ENCODE results near the gene PILRA. TPM values are rescaled to one million over a fixed set of nuclear protein-coding genes. Genes with fewer than 3 reads are reported as not detected.

PILRA gene
- total RNA-seq, 1 donor from 2014 or later = 36.9 TPM

- ATAC-seq = no peak
- no peak for TF ChIP-seq CTCF (IDR thresholded peaks at IDR 0.05)
- intact Hi-C loops (cut with DNase I) = no loop called here
- Histone ChIP-seq H3K36me3 (no peaks in the 10 kb centered on the region), H3K4me1 (no peaks in the 10 kb centered on the region), H3K27ac (no peak overlapping the region), H3K27me3 (no peaks in the 10 kb centered on the region), H3K9me3 (no peaks in the 10 kb centered on the region), H3K4me3 (no peak overlapping the region)
- no peak for DNase-seq
Observed at GRCh38 chr7:100394077-100394476, 20.8 kb downstream of the PILRA start.

GRCh38 chr7:100396421-100396982, 23.2 kb downstream of the PILRA start:
- intact Hi-C loops (cut with DNase I) = no loop called here
- ATAC-seq = peak; percentile 78
- no peak for DNase-seq
- H3K4me1 ChIP-seq = no peaks in the 10 kb centered on the region
- H3K9me3 ChIP-seq = no peaks in the 10 kb centered on the region
- H3K4me3 ChIP-seq = no peak overlapping the region
- TF ChIP-seq CTCF (IDR thresholded peaks at IDR 0.05) = no peak
- H3K36me3 ChIP-seq = no peaks in the 10 kb centered on the region
- no peaks in the 10 kb centered on the region for H3K27me3 ChIP-seq
- no peak overlapping the region for H3K27ac ChIP-seq

- ATAC-seq = peak; percentile 38
- no peak overlapping the region for H3K27ac ChIP-seq
- intact Hi-C loops (cut with DNase I) = no loop called here
- no peak for TF ChIP-seq CTCF (IDR thresholded peaks at IDR 0.05)
- no peaks in the 10 kb centered on the region for H3K4me1 ChIP-seq
- no peaks in the 10 kb centered on the region for H3K9me3 ChIP-seq
- no peaks in the 10 kb centered on the region for H3K36me3 ChIP-seq
- H3K27me3 ChIP-seq = no peaks in the 10 kb centered on the region
- no peak overlapping the region for H3K4me3 ChIP-seq
- DNase-seq = no peak
Observed at GRCh38 chr7:100397315-100398081, 24.2 kb downstream of the PILRA start.

- intact Hi-C loops (cut with DNase I) = no loop called here
- DNase-seq (no peak), ATAC-seq (no peak)
- Histone ChIP-seq H3K36me3 (no peaks in the 10 kb centered on the region), H3K27ac (no peak overlapping the region), H3K27me3 (no peaks in the 10 kb centered on the region), H3K4me3 (no peak overlapping the region), H3K9me3 (no peaks in the 10 kb centered on the region), H3K4me1 (no peaks in the 10 kb centered on the region)
- no peak for TF ChIP-seq CTCF (IDR thresholded peaks at IDR 0.05)
Observed at GRCh38 chr7:100398239-100398638, 25.0 kb downstream of the PILRA start.

GRCh38 chr7:100400041-100400440, 26.8 kb downstream of the PILRA start:
- DNase-seq (no peak), ATAC-seq (no peak)
- TF ChIP-seq CTCF (IDR thresholded peaks at IDR 0.05) = no peak
- Histone ChIP-seq H3K4me1 (no peaks in the 10 kb centered on the region), H3K27me3 (no peaks in the 10 kb centered on the region), H3K9me3 (no peaks in the 10 kb centered on the region), H3K4me3 (no peak overlapping the region), H3K27ac (no peak overlapping the region), H3K36me3 (no peaks in the 10 kb centered on the region)
- intact Hi-C loops (cut with DNase I) = no loop called here
